MCF 10A (cell line): ENCODE data around the gene CDC7. TPM values are rescaled to one million over a fixed set of nuclear protein-coding genes. Genes with fewer than 3 reads are reported as not detected.

Experiments
- BruUV-seq: library from RNA; stranded (reverse); fragments of 400-500 nt; replicated peaks from 2 replicates; lab custom pipeline; 2021; lab: Mats Ljungman, UMichigan
- CTCF ChIA-PET: fragments of 300-600 bp; sonication (Branson Sonifier 250); formaldehyde crosslinking; extraction: SDS; loops from one replicate; lab custom pipeline; 2021; ENCODE audit warnings: antibody characterized with exemption, inconsistent platforms; lab: Yijun Ruan, JAX
- POLR2A ChIA-PET: fragments of 300-600, 350-650 bp; sonication (Branson Sonifier 250); formaldehyde crosslinking; extraction: SDS; loops from one replicate; lab custom pipeline; 2020; ENCODE audit warnings: antibody characterized with exemption, inconsistent platforms; lab: Yijun Ruan, JAX
- DNase-seq: peaks from one replicate; pipeline ENCODE4 v3.0.0-alpha.2; 2018; ENCODE audit not compliant: unreplicated experiment
- H3K27ac Mint-ChIP-seq: one replicate; pipeline ENCODE4 v1.8.0; 2022; ENCODE audit warnings: mild to moderate bottlenecking, low read depth, mixed read lengths; ENCODE audit not compliant: unreplicated experiment
- H3K27me3 Mint-ChIP-seq: one replicate; pipeline ENCODE4 v1.8.0; 2022; ENCODE audit warnings: mixed read lengths; ENCODE audit not compliant: insufficient read depth, unreplicated experiment
- H3K36me3 Mint-ChIP-seq: one replicate; pipeline ENCODE4 v1.8.0; 2022; ENCODE audit warnings: mild to moderate bottlenecking, moderate library complexity, mixed read lengths; ENCODE audit not compliant: insufficient read depth, unreplicated experiment
- H3K4me1 Mint-ChIP-seq: one replicate; pipeline ENCODE4 v1.8.0; 2022; ENCODE audit warnings: mixed read lengths; ENCODE audit not compliant: insufficient read depth, unreplicated experiment
- H3K4me3 Mint-ChIP-seq: one replicate; pipeline ENCODE4 v1.8.0; 2022; ENCODE audit warnings: mild to moderate bottlenecking, moderate library complexity, mixed read lengths; ENCODE audit not compliant: unreplicated experiment
- H3K9me3 Mint-ChIP-seq: one replicate; pipeline ENCODE4 v1.8.0; 2022; ENCODE audit warnings: mixed read lengths; ENCODE audit not compliant: unreplicated experiment
- intact Hi-C: fragments of 100-400 bp; cut with micrococcal nuclease; formaldehyde crosslinking; loops from 2 replicates; pipeline ENCODE4 v1.14.1; 2022
- total RNA-seq: library from RNA; stranded (reverse); gene quantifications from 2 replicates; pipeline ENCODE4 v1.2.3, GENCODE V29; 2022
- TF ChIP-seq, protein P1 (sequence below): fragments of 200-600 bp; IDR thresholded peaks from one replicate; pipeline ENCODE4 v1.8.0; 2022; ENCODE audit warnings: antibody characterized with exemption, mild to moderate bottlenecking; ENCODE audit not compliant: unreplicated experiment

The CDC7 gene
- total RNA-seq, 1 experiment from 2014 or later: 8.0 TPM

DNA sequence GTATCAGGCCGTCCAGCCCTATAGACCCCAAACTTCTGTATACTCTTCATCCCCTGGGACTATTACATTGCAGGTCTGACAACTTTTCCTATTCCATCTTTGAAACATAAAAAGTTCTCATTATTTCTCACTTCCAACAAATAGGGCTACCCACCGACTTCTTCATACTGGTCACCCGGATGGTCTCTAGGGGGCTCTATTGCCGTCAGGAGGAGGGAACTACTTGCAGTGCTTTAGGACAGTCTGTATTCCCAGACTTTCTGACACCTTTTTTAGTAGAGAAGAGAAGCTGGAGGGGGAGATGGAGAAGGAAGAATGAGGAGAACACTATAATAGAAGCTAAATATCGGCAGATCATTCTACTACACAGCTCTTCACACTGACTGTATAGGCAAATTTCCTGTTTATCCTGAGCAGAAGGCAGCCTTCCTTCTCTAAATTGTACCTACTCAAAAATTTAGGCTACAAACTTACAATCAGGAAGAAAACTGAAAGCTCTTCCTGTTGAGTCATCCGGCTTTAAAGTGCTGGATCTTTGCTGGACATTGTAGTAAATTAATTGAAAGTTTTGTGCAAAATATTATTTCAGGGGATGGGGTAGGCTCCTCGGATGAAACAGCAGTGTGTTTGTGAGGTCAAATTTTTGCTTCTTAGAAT lies 54.6 kb downstream of the CDC7 start:
- CTCF ChIA-PET: interaction anchor here (0.7 to 2.2 kb wide), 3 partner anchors 10 to 55 kb away, joined by 3 to 6 read pairs (median 3); no protein-coding TSS in a partner anchor
- BruUV-seq: no TSS peak
- Mint-ChIP-seq H3K27me3 (no peaks in the 10 kb centered on the region), H3K9me3 (no peaks in the 10 kb centered on the region), H3K36me3 (no peaks in the 10 kb centered on the region), H3K27ac (peak overlapping the region; percentile 84), H3K4me3 (no peak overlapping the region), H3K4me1 (peaks cover 45% of the 10 kb centered on the region)
- TF ChIP-seq, protein P1, sequence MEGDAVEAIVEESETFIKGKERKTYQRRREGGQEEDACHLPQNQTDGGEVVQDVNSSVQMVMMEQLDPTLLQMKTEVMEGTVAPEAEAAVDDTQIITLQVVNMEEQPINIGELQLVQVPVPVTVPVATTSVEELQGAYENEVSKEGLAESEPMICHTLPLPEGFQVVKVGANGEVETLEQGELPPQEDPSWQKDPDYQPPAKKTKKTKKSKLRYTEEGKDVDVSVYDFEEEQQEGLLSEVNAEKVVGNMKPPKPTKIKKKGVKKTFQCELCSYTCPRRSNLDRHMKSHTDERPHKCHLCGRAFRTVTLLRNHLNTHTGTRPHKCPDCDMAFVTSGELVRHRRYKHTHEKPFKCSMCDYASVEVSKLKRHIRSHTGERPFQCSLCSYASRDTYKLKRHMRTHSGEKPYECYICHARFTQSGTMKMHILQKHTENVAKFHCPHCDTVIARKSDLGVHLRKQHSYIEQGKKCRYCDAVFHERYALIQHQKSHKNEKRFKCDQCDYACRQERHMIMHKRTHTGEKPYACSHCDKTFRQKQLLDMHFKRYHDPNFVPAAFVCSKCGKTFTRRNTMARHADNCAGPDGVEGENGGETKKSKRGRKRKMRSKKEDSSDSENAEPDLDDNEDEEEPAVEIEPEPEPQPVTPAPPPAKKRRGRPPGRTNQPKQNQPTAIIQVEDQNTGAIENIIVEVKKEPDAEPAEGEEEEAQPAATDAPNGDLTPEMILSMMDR: no peak
- POLR2A ChIA-PET: interaction anchor here (0.8 to 1.4 kb wide), 5 partner anchors 13 to 182 kb away, joined by 3 to 9 read pairs (median 4); no protein-coding TSS in a partner anchor
- intact Hi-C loops: no loop called here
- DNase-seq: peak; percentile 6

DNA sequence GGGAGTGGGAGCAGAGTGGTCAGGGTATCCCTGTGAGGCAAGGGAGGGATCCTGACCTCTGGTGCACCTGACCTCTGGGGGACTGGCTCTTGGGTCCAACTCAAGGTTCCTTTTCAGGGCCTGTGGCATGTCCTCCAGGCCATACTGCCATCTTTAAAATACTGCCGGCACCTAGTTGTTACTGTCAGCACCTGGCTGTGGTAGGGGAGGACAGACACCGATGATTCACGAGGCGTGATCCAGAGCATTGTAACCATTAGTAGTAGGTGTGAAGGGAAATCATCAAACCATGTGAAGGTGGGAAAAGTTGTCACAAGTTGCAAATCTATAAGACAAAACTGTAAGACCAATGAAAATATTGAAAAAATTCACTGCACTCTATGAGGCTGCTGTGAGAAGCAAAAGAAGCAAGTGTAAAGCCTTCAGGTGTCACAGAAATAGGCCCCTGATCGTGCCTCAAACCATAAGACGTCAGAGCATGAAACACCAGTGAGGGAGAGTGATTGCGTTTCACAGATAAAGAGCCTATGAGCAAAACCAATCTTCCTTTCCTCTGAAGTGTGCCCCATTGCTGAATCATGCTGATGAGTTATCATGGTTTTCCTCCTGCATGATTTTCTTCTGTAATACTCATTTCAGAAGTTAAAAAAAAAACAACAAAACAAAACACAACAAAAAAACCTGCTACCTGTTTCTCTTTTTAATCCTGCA lies 55.3 kb downstream of the CDC7 start:
- Mint-ChIP-seq H3K36me3 (no peaks in the 10 kb centered on the region), H3K4me3 (no peak overlapping the region), H3K27me3 (no peaks in the 10 kb centered on the region), H3K4me1 (peaks cover 45% of the 10 kb centered on the region), H3K9me3 (no peaks in the 10 kb centered on the region), H3K27ac (peak overlapping the region; percentile 84)
- POLR2A ChIA-PET: interaction anchor here (0.7 to 3.9 kb wide), 6 partner anchors 14 to 181 kb away, joined by 3 to 23 read pairs (median 6); no protein-coding TSS in a partner anchor
- CTCF ChIA-PET: interaction anchor here (0.7 to 2.2 kb wide), 4 partner anchors 10 to 232 kb away, joined by 3 to 6 read pairs (median 3); no protein-coding TSS in a partner anchor
- peak; percentile 25 for DNase-seq
- intact Hi-C loops: no loop called here
- no TSS peak for BruUV-seq
- TF ChIP-seq, protein P1: no peak

DNA sequence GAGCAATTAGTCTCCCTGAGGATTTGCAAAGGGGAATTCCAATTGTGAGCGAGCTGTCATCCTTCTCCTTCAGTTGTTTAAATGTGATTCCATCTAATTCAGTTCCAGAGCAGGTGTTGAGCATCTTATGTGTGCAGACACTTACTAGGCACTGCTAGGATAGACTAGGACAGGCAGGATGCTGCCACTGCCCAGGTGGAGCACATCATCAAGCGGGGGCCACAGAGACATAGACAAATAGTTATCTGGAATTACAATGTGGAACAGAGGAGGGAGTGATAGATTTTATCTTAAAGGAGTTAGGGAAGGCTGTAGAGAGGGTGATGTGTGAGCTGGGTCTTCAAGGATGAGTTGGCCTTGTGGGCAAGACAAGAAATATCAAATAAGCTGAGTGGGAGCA lies 55.9 kb downstream of the CDC7 start:
- H3K9me3 Mint-ChIP-seq: no peaks in the 10 kb centered on the region
- intact Hi-C loops: no loop called here
- H3K4me3 Mint-ChIP-seq: no peak overlapping the region

More for the DNA sequence above, 55.9 kb downstream of the CDC7 start:
- Mint-ChIP-seq H3K4me1 (peaks cover 44% of the 10 kb centered on the region), H3K36me3 (no peaks in the 10 kb centered on the region), H3K27me3 (no peaks in the 10 kb centered on the region), H3K27ac (no peak overlapping the region)
- ChIA-PET POLR2A (interaction anchor here (0.7 to 3.9 kb wide), 3 partner anchors 13 to 34 kb away, joined by 3 to 23 read pairs (median 3); no protein-coding TSS in a partner anchor), CTCF (interaction anchor here (0.7 kb wide), 1 partner anchor 231 kb away, joined by 3 read pairs; no protein-coding TSS in a partner anchor)
- TF ChIP-seq, protein P1: no peak
- no TSS peak for BruUV-seq
- no peak for DNase-seq
